ENCODE data around the gene TAOK1. TPM values are rescaled to one million over a fixed set of nuclear protein-coding genes. Genes with fewer than 3 reads are reported as not detected.

Gene TAOK1
- total and polyA plus RNA-seq, 9 of the 15 experiments (the other 6 are each of a cell fraction or from before 2014, with no cell fraction given) = 3.2 to 33.1 (median 16.5) TPM

GRCh38 chr17:29557085-29557738 is 167.0 kb downstream of the TAOK1 start:
- ChIA-PET POLR2A (interaction anchor here (0.8 kb wide), 1 partner anchor 11 kb away, joined by 4 read pairs; no protein-coding TSS in a partner anchor), CTCF (ENCODE audit: low intra/inter-chr PET ratio) (no interaction called here)
- DNase-seq (ENCODE audit: extremely low read depth in 1 of 4, low spot score in 3 of 4) (peak in 2 of 4 experiments; percentile 53 to 72), ATAC-seq (peak; percentile 87), FAIRE-seq (peak; percentile 85)
- H3K4me3 ChIP-seq = no peak overlapping the region
- peaks cover 10 to 20% of the 10 kb centered on the region in 2 experiments; a peak in 4 of 5 replicates for H3K27me3 ChIP-seq (ENCODE audit: control insufficient read depth in 2 of 2, insufficient read depth in 2 of 2, low read length in 2 of 2)
- WGBS (ENCODE audit: insufficient coverage, low coverage, missing lambda C conversion rate) = 0% methylated on average over 1 of the region's 1 CpG
- no peak overlapping the region for H2AFZ ChIP-seq (ENCODE audit: low read depth, low read length)
- in situ Hi-C loops (cut with MboI) = no loop called here
- peaks cover 18% of the 10 kb centered on the region for H4K20me1 ChIP-seq (replicated peaks; ENCODE audit: control insufficient read depth, insufficient read depth, low read length)
- H3K27ac ChIP-seq (ENCODE audit: extremely low read depth, low read depth, low read length) = no peak overlapping the region
- H3K4me1 ChIP-seq (replicated peaks in 1 of 2; ENCODE audit: control insufficient read depth in 2 of 2, insufficient read depth in 2 of 2, low read length in 2 of 2) = peaks cover 8 to 9% of the 10 kb centered on the region in 2 experiments; a peak in 4 of 5 replicates
- no peak overlapping the region for H3K4me2 ChIP-seq (ENCODE audit: insufficient read depth, low read length)
- H3K9me3 ChIP-seq (replicated peaks; ENCODE audit: control insufficient read depth, insufficient read depth, low read depth, low read length) = no peaks in the 10 kb centered on the region
- H3K79me2 ChIP-seq (ENCODE audit: control insufficient read depth, insufficient read depth, low read length) = no peaks in the 10 kb centered on the region
- intact Hi-C loops (cut with micrococcal nuclease) = loop anchor here (10.0 kb wide), 1 partner anchor 412 kb away; no protein-coding TSS in a partner anchor
- no peaks in the 10 kb centered on the region for H3K9me1 ChIP-seq (ENCODE audit: control insufficient read depth, insufficient read depth, low read length)
- BruUV-seq (replicated peaks) = no TSS peak
- no peaks in the 10 kb centered on the region for H3K36me3 ChIP-seq (ENCODE audit: control insufficient read depth, insufficient read depth, low read length)
- no peak overlapping the region for H3K9ac ChIP-seq (ENCODE audit: insufficient read depth in 1 of 2, low read depth in 2 of 2, low read length in 2 of 2)
- TF ChIP-seq, protein P1, sequence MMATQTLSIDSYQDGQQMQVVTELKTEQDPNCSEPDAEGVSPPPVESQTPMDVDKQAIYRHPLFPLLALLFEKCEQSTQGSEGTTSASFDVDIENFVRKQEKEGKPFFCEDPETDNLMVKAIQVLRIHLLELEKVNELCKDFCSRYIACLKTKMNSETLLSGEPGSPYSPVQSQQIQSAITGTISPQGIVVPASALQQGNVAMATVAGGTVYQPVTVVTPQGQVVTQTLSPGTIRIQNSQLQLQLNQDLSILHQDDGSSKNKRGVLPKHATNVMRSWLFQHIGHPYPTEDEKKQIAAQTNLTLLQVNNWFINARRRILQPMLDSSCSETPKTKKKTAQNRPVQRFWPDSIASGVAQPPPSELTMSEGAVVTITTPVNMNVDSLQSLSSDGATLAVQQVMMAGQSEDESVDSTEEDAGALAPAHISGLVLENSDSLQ (IDR thresholded peaks at IDR 0.05) = peak; percentile 65
- TF ChIP-seq AFF1 (IDR thresholded peaks at IDR 0.05; ENCODE audit: low read depth in 1 of 2, partially characterized antibody in 2 of 2) = peak in 1 of 2 experiments; percentile 29
- peak; percentile 93 for TF ChIP-seq ZEB2 (IDR thresholded peaks at IDR 0.05)
- TF ChIP-seq RNF2 (IDR thresholded peaks at IDR 0.05) = 0 out of 2 replicates have a peak, but pooled peaks have one; percentile 33
- peak; percentile 79; the same call in 1 of the 2 replicates for TF ChIP-seq MTA1 (IDR thresholded peaks at IDR 0.05; ENCODE audit: borderline replicate concordance)
- no peak for TF ChIP-seq TSHZ1 (CRISPR knock-in tag; IDR thresholded peaks at IDR 0.05)
- peak; percentile 94 for TF ChIP-seq CBFA2T3 (IDR thresholded peaks at IDR 0.05)
- TF ChIP-seq, protein P2, sequence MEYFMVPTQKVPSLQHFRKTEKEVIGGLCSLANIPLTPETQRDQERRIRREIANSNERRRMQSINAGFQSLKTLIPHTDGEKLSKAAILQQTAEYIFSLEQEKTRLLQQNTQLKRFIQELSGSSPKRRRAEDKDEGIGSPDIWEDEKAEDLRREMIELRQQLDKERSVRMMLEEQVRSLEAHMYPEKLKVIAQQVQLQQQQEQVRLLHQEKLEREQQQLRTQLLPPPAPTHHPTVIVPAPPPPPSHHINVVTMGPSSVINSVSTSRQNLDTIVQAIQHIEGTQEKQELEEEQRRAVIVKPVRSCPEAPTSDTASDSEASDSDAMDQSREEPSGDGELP (CRISPR knock-in tag; IDR thresholded peaks at IDR 0.05; ENCODE audit: borderline replicate concordance) = no peak
- TF ChIP-seq LEF1 (IDR thresholded peaks at IDR 0.05) = peak; percentile 70
- TF ChIP-seq PML (IDR thresholded peaks at IDR 0.05; ENCODE audit: low read length) = peak; percentile 85

Data from K562 (cell line).